ENCODE measurements around the gene RAB8A. TPM values are rescaled to one million over a fixed set of nuclear protein-coding genes. Genes with fewer than 3 reads are reported as not detected.

The RAB8A gene
- total RNA-seq, 1 experiment from 2014 or later, result 103 TPM

DNA sequence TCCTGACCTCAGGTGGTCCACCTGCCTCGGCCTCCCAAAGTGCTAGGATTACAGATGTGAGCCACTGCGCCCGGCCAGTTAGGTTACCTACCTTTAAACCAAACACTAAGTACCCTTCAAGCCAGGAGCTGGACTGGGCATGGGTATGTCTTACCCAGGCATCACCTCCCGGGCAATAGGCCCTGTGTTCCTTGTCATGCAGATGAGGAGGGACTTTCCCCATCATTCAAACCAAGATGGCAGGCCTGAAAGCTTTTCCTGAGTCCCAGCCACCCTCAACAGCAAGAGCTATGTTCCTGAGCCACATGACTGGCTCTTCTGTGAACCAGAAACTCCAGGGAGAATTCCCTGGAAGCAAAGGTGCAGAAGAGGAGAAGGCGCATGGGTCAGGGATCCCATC is 9.5 kb downstream of the RAB8A start:
- no peak overlapping the region for H2BK120ac ChIP-seq (ENCODE audit: low read depth, low read length, poor library complexity, severe bottlenecking)
- H3K4me1 ChIP-seq (ENCODE audit: insufficient read depth, low read length), result no peaks in the 10 kb centered on the region
- no peaks in the 10 kb centered on the region for H4K20me1 ChIP-seq (ENCODE audit: control insufficient read depth, insufficient read depth, insufficient read length)
- H3K4me2 ChIP-seq (ENCODE audit: insufficient read depth, insufficient read length, low read length), result no peak overlapping the region
- H3T11ph ChIP-seq (ENCODE audit: low read length), result no peak overlapping the region
- H3K4me3 Mint-ChIP-seq, result no peak overlapping the region; a peak in 1 of 5 replicates
- H4K5ac ChIP-seq (ENCODE audit: insufficient read length, low read depth, low read length), result no peak overlapping the region
- H3K4ac ChIP-seq (ENCODE audit: low read depth, low read length), result no peak overlapping the region
- DNase-seq, result no peak
- no peak overlapping the region for H3K27ac Mint-ChIP-seq
- H2BK5ac ChIP-seq (ENCODE audit: insufficient read length, low read length), result no peak overlapping the region
- H2BK20ac ChIP-seq (ENCODE audit: low read depth, low read length, poor library complexity, severe bottlenecking), result no peak overlapping the region
- TF ChIP-seq, protein P1, sequence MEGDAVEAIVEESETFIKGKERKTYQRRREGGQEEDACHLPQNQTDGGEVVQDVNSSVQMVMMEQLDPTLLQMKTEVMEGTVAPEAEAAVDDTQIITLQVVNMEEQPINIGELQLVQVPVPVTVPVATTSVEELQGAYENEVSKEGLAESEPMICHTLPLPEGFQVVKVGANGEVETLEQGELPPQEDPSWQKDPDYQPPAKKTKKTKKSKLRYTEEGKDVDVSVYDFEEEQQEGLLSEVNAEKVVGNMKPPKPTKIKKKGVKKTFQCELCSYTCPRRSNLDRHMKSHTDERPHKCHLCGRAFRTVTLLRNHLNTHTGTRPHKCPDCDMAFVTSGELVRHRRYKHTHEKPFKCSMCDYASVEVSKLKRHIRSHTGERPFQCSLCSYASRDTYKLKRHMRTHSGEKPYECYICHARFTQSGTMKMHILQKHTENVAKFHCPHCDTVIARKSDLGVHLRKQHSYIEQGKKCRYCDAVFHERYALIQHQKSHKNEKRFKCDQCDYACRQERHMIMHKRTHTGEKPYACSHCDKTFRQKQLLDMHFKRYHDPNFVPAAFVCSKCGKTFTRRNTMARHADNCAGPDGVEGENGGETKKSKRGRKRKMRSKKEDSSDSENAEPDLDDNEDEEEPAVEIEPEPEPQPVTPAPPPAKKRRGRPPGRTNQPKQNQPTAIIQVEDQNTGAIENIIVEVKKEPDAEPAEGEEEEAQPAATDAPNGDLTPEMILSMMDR (conservative IDR thresholded peaks at IDR 0.05), result no peak
- H2AK5ac ChIP-seq (ENCODE audit: insufficient read length, low read length), result no peak overlapping the region
- H2BK12ac ChIP-seq (ENCODE audit: insufficient read length, low read depth, low read length), result no peak overlapping the region
- H3K9me3 ChIP-seq (ENCODE audit: control insufficient read depth, low read depth, low read length), result no peaks in the 10 kb centered on the region
- no peak overlapping the region for H3K27ac ChIP-seq (ENCODE audit: insufficient read length, low read depth, low read length)
- H3K27me3 ChIP-seq (ENCODE audit: insufficient read depth, low read length), result no peaks in the 10 kb centered on the region
- peaks cover 32 to 77% (median 63%) of the 10 kb centered on the region in 3 experiments; a peak in 6 of 7 replicates for H3K36me3 Mint-ChIP-seq (ENCODE audit: insufficient read depth in 1 of 3, low read depth in 3 of 3)
- H2AFZ ChIP-seq (ENCODE audit: low read length), result no peak overlapping the region
- H3K9ac ChIP-seq (ENCODE audit: extremely low read depth, insufficient read length, low read length), result no peak overlapping the region
- H3K27me3 Mint-ChIP-seq (ENCODE audit: low read depth), result no peaks in the 10 kb centered on the region
- no peaks in the 10 kb centered on the region for H3K79me1 ChIP-seq (ENCODE audit: insufficient read depth, low read depth, low read length, poor library complexity, severe bottlenecking)
- H4K91ac ChIP-seq (ENCODE audit: insufficient read length, low read depth, low read length), result no peak overlapping the region
- no peak overlapping the region for H3K18ac ChIP-seq (ENCODE audit: insufficient read length, low read depth, low read length)
- H3K79me2 ChIP-seq (ENCODE audit: insufficient read depth, low read length), result no peaks in the 10 kb centered on the region
- H3K23me2 ChIP-seq (ENCODE audit: insufficient read length, low read depth, low read length, poor library complexity, severe bottlenecking), result no peaks in the 10 kb centered on the region
- H2BK15ac ChIP-seq (ENCODE audit: low read depth, low read length), result no peak overlapping the region
- no peak overlapping the region for H3K14ac ChIP-seq (ENCODE audit: insufficient read depth, low read length)
- H3K56ac ChIP-seq (ENCODE audit: insufficient read length, low read depth, low read length), result no peak overlapping the region
- no peaks in the 10 kb centered on the region for H3K4me1 Mint-ChIP-seq
- WGBS (ENCODE audit: extremely low coverage, insufficient read length, low lambda C conversion rate), result no CpG with 5 or more reads among the region's 5 CpGs
- no peak overlapping the region for H3K23ac ChIP-seq (ENCODE audit: insufficient read length, low read depth, low read length)
- no peaks in the 10 kb centered on the region for H3K9me3 Mint-ChIP-seq
- no peak overlapping the region for H4K8ac ChIP-seq (replicated peaks; ENCODE audit: insufficient read length, low read depth, low read length)

All from H9 (cell line).